GM12874 (cell line): ENCODE results near the gene SH3BP5L.

ENCODE experiments used
- CTCF ChIP-seq: IDR thresholded peaks from 2 replicates; pipeline ENCODE4 v1.5.1; 2011; ENCODE audit warnings: low read depth, mild to moderate bottlenecking, control low read depth, low read length, moderate library complexity; ENCODE audit not compliant: insufficient read depth

Gene SH3BP5L

GRCh38 chr1:248837045-248837780 lies 11.5 kb upstream of the SH3BP5L start:
- no peak for TF ChIP-seq CTCF

GRCh38 chr1:248834343-248834940 lies 8.7 kb upstream of the SH3BP5L start:
- TF ChIP-seq CTCF: no peak

GRCh38 chr1:248831842-248832241 lies 6.1 kb upstream of the SH3BP5L start:
- no peak for TF ChIP-seq CTCF

- TF ChIP-seq CTCF: no peak
Measured at GRCh38 chr1:248828845-248829244, 3.1 kb upstream of the SH3BP5L start.

GRCh38 chr1:248825573-248825908 lies 174 bp downstream of the SH3BP5L start:
- TF ChIP-seq CTCF: no peak

- TF ChIP-seq CTCF: no peak
Measured at GRCh38 chr1:248825136-248825535, 579 bp downstream of the SH3BP5L start.

- no peak for TF ChIP-seq CTCF
Measured at GRCh38 chr1:248824701-248825100, 1.0 kb downstream of the SH3BP5L start.
